ENCODE data around the gene TMEM63C. TPM values are rescaled to one million over a fixed set of nuclear protein-coding genes. Genes with fewer than 3 reads are reported as not detected.

The TMEM63C gene
- total RNA-seq, 2 donors from 2014 or later, result 22.4 to 43.0 TPM

DNA sequence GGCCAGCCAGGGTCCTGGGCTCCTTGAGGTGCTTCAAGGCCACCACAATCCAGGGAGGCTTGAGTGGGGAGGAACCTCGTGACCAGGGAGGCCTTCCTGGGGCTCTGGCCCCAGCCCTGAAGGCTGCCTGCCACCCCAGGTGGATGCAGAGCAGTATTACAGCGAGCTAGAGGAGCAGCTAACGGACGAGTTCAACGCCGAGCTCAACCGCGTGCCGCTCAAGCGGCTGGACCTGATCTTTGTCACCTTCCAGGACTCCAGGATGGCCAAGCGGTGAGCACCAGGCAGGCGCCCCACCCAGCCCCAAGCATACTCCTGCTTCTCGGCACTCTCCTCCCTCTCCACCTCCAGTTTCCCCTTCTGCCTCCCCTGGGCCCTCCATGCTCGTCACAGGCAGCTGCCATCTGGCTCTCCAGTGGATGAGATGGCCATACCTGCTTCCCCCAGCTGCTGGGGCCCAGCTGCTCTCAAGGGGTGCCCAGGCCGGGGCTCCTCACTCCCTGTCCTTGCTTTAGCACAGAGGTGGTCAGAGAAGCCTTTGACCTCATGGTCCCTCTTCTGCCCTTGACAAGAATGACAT is 58.8 kb downstream of the TMEM63C start:
- ATAC-seq (no peak), DNase-seq (no peak)
- intact Hi-C loops (cut with DNase I, micrococcal nuclease), result no loop called here

DNA sequence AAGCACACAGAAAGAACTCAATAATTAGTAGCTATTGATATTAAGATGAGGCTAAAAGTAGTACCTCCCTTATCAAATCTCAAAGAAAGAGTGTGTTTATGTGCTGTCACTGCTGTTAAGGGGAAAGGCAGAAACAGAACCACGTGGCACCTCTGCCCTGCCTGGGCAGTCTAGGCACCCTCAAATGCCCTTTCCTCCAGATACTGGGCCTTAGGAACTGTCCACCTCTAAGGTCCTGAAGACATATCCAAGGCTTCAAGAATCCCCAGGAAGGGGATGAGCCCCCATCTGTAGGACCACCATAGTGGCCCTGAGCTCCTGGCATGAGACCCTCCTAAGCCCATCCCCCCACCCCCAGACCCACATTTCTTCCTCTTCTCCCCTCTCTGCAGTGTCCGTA is 60.4 kb downstream of the TMEM63C start:
- intact Hi-C loops (cut with DNase I, micrococcal nuclease), result no loop called here
- ATAC-seq (no peak), DNase-seq (no peak)

DNA sequence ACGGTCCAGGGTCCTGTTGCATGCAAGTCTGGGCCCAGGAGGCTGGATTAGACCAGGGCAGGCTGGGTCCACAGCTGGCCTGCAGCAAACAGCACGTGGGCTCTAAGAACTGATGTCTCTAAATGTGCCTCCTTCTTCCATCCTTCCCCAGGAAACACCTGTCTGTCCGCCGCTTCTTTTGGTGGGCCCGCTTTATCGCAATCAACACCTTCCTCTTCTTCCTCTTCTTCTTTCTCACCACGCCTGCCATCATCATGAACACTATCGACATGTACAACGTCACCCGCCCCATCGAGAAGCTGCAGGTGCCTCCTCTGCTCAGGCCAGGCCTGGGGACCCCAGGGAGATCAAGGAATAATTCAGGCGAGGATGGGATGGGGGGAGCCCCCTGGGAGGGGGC is 61.2 kb downstream of the TMEM63C start:
- no peak for ATAC-seq
- DNase-seq, result no peak
- intact Hi-C loops (cut with DNase I, micrococcal nuclease), result no loop called here

DNA sequence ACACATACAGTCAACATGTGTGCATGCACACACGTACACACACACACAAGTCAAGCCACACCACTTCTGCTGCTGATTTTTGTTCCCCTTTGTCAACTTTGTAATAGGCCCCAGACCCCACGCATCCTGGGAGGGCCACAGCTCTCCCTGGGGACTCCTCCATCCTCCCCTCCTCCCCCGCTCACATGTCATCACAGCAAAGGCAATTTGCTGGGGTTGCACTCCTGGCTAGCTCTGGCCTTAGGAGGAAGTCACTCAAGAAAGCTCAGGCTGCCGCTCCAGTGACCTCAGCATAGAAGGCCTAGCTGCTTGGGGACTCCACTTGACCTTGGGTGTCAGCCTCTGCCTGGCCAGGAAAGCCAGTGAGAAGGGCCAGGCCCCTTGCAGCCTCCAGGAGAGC is 62.3 kb downstream of the TMEM63C start:
- intact Hi-C loops (cut with DNase I, micrococcal nuclease), result no loop called here

DNA sequence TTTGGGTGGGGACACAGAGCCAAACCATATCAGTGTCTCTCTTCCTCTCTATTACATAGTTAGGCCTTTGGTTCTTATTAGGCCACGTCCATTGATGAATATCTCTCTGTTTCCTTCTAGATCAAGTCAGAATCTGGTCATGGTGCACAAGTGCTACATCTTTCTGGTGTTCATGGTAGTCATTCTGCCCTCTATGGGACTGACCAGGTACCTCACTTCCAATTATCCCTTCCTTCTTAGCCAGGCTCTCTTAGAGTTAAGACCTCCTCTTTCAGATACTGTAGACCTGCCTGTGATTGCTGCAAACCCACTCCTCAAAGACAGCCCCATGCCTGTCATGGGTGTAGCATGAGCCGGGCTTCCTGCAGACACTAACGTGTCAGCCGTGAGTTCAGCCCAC is 64.2 kb downstream of the TMEM63C start:
- no peak for ATAC-seq
- intact Hi-C loops (cut with DNase I, micrococcal nuclease), result no loop called here
- DNase-seq, result no peak

More for the DNA sequence above, 62.3 kb downstream of the TMEM63C start:
- DNase-seq (no peak), ATAC-seq (no peak)

DNA sequence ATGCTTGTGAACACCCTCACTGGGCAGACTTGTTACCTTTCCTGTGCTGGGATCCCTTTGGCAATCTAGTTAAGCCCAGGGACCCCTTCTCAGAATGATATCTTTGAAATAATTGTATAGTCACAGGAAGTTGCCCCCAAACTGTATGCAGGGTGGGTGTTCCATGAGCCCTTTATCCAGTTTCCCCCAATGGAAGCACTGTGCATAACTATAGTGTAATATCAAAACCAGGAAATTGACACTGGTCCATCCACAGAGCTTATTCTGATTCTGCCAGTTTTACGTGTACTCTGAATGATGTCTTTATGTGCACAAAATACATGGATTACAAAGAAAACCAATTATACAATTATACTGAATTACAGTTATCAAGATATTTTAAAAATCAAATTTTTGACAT is 65.2 kb downstream of the TMEM63C start:
- intact Hi-C loops (cut with DNase I, micrococcal nuclease), result no loop called here
- ATAC-seq (no peak), DNase-seq (no peak)

DNA sequence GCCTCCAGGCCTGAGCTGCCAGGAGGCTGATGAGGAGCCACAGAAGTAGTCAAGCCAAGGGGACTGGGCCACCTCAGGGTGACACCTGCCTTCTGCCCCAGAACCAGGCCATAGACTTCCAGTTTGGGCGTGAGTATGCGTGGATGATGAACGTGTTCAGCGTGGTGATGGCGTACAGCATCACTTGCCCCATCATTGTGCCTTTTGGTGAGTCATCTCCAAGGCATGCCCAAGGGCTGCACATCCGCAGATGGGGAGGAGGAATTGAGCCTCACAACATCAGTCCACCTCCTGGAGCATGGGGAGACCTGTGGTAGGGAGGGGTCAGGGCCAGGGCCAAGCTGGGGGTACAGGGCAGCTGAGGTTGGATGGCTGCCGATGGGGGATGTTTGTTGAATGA is 67.1 kb downstream of the TMEM63C start:
- no peak for ATAC-seq
- intact Hi-C loops (cut with DNase I, micrococcal nuclease), result no loop called here
- no peak for DNase-seq

DNA sequence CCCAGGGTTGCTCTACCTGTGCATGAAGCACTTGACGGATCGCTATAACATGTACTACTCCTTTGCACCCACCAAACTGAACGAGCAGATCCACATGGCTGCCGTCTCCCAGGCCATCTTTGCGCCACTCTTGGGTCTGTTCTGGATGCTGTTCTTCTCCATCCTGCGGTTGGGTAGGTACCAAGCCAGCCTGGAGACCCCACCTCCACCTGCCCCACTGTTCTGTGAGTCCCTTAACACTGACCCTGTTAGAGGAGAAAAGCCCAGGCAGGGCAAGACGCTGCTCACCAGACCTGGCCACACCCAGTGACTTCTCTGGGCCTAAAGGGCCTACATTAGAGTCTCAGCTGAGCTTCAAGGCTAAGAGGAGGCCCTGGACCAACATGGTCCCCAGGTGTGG is 67.7 kb downstream of the TMEM63C start:
- ATAC-seq (no peak), DNase-seq (no peak)
- intact Hi-C loops (cut with DNase I, micrococcal nuclease), result no loop called here

DNA sequence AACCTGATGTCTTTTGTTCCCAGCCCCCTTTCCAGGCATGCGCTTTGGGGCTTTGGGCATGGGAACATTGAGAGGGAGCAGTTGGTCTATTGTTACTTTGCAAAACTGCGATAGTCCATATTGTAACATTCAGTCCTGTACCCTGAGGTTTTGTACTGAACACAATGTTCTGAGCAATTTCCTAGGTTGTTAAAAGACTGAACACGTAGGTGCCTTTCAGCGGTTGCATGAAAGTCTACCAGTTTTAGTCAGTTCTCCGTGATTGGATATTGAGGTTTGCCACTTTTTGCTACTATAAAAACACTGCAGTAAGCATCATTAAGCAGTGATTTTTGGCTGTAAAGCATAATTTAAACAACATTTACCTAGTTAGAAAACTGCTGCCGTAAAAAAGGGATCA is 69.3 kb downstream of the TMEM63C start:
- DNase-seq (no peak), ATAC-seq (no peak)
- intact Hi-C loops (cut with DNase I, micrococcal nuclease), result no loop called here

DNA sequence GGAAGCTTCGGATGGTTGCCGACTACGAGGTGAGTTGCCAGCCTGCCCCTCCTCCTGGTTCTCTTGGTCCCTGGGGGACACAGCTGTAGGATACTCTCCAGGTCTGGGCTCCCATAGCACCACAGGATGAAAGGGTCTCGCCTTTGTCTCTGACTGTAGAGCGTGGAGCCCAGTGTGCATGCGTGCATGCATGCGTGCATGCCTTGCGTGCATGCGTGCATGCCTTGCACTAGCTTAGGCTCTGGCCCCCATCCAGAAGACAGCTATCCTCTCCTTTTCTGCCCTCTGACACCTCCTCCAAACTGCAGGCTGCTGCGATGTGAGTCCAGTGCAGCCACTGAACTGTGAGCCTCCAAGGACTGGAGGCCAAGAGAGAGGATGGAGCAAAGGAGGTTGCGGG is 70.3 kb downstream of the TMEM63C start:
- DNase-seq (no peak), ATAC-seq (no peak)
- intact Hi-C loops (cut with DNase I, micrococcal nuclease), result no loop called here

DNA sequence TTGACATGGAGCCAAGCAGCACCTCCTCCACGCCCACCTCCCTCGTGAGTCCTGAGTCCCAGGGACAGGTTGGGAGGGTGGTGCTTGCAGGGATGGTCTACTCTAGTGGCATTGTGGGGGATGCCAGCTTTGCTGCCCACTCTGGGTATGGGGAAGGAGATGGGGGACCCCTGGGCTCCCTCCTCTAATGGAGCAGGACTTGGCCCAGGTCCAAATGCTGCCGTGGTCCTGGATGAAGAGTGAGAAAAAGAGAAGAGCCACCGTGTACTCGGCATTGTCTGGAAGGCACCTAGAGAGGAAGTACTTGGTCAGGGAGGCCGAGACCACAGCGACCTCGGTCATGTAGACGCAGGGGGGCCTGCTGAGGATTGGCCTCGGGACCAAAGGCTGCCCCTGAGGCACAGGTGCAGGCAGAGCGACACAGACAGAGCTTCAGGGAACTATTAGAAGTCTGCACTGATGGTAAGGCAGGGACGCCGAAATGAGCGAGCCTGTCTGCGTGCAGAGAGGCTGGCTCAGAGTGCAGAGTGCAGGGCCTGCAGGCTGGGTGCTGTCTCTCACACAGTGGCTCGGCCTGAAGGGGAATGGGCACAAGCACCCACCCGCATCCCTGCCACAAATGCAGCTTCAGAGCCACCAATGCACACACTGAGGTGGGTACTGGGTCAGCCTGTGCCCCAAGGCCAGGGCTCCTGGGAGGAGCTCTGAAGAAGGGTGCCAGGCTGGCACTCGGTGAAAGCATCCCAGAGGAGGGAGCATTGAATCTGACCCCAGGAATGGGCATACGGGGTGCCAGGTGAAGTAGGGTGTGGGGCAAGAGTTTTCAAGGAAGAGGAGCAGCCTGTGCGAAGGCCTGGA is 72.0 kb downstream of the TMEM63C start:
- no peak for ATAC-seq
- no peak for DNase-seq
- intact Hi-C loops (cut with DNase I, micrococcal nuclease), result no loop called here

DNA sequence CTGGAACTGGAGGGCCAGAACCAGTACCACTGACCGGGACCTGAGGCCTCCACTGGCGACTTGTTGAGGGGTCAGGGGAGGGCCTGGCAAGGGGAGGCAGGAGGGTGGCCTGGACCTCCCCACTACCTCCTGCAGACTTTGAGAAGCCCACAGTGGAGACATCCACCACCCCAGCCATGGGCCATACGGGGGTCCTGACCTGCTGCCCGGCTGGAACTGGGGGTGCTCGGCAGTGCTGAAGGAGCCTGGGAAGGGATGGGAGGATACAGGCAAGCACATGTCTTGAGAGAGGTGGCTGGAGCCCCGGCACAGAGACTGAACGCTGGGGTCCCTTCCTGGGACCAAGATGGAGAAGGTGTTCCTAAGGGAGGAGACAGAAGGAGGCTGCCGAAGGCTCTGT is 75.1 kb downstream of the TMEM63C start:
- no peak for ATAC-seq
- intact Hi-C loops (cut with DNase I, micrococcal nuclease), result no loop called here
- DNase-seq, result no peak

DNA sequence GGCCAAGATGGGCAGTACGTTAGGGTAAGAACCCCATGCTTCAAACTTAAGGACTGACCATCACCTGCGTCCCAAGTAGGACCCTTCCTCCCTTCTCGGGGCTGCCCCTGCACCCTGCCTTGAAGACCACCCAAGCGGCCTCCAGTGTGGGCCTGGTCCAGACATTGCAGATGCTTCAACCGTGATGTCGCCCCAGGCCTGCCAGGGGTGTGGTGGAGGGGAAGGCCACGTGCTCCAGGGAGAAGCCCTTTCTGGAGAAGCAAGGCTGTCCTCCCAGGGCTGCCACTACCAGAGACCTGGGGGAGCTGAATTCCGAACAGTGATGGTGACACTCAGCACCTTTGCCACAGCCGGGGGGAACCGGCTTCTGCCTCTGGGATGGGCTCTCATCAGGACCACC is 76.1 kb downstream of the TMEM63C start:
- intact Hi-C loops (cut with DNase I, micrococcal nuclease), result no loop called here
- no peak for ATAC-seq
- DNase-seq, result no peak

DNA sequence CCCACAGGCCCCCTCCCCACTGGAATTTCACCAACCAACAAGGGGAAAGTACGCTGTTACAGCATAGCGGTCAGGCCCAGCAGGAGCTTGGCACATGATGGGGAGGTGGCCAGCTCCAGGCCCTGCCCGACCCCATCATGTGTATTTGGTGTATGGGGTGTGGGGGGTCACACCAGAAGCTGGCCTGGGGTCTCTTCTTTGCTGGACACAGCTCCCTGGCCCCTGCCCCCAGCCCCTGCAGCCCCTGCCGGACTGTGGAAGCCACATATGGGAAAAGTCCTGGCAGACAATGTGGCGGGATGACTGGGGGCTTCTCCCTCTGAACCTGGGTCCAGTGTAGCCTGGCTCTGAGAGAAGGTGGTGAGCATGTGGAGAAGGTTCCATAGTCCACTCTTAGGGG is 77.0 kb downstream of the TMEM63C start:
- intact Hi-C loops (cut with DNase I, micrococcal nuclease), result no loop called here
- no peak for ATAC-seq
- DNase-seq, result no peak

DNA sequence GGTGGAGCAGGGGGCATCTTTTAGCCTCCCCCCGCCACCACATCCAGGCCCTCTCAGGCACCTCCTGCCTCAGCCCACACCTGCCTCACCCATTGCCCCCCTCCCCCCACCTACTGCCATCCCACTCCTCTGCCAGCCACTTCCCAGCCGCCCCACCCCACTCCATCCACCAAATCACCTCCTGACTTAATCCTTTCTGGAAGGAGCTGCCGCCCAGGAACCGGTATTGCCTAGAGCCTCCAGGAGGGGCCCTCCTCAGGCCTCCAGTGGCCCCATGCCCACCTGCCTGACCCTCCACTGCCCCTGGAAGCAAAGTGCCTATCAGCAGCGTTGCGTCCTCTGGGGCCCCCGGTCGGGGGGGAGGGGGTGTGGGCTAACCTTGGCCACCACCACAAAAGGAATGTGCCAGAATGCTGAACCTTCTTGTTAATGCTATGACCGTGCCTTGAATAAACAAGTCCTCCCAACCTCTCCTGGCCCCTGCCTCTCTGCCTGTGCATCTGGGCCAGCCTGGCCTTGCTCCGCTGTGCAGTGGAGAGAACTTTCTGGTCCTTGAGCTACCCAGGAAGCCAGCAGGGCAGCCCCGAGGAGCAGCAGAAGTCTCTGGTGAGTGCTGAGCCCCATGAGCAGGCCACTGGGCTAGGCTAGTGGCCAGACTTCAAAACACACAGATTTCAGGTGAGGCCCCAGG is 77.6 kb downstream of the TMEM63C start:
- ATAC-seq (no peak), DNase-seq (no peak)
- intact Hi-C loops (cut with DNase I, micrococcal nuclease), result no loop called here

DNA sequence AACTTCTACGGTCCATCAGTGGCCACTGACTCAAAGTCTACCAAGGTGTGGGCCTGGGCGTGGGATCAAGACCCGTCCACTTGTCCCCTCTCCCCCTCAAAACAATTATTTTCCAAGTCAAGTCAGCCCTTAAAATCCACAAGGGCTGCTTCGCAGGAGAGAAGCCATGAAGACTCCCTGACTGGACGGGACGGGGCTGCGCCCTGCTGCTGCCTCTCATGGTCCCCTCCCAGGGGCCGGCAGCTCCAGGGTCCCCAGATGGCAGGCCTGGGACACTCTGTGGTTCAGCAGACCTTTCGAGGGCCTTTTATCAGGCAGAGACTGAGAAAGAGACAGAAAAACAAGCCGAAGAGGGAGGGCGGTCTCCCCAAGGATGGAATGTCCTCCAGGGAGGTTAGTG is 78.6 kb downstream of the TMEM63C start:
- DNase-seq (no peak), ATAC-seq (no peak)
- intact Hi-C loops (cut with DNase I, micrococcal nuclease), result no loop called here

DNA sequence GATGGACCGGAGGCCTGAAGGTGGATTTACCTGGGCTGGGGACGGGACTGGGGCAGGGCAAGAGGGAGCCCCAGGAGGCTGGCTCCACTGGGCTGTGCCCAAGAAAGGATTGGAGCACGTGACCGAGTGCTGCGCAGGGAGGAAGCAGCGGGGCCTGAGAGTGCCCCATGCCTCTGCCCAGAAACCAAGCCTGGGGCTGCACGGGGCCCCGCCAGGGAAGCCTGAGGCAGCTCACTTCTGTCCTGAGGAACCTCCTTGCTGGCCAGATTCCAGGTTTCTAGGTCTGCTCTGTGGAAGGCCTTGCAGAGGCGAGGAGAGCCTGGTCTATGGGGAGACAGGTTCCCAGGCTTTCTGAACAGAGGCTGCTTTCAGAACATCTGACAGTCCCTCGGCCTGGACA is 79.0 kb downstream of the TMEM63C start:
- intact Hi-C loops (cut with DNase I, micrococcal nuclease), result no loop called here
- DNase-seq (no peak), ATAC-seq (no peak)

DNA sequence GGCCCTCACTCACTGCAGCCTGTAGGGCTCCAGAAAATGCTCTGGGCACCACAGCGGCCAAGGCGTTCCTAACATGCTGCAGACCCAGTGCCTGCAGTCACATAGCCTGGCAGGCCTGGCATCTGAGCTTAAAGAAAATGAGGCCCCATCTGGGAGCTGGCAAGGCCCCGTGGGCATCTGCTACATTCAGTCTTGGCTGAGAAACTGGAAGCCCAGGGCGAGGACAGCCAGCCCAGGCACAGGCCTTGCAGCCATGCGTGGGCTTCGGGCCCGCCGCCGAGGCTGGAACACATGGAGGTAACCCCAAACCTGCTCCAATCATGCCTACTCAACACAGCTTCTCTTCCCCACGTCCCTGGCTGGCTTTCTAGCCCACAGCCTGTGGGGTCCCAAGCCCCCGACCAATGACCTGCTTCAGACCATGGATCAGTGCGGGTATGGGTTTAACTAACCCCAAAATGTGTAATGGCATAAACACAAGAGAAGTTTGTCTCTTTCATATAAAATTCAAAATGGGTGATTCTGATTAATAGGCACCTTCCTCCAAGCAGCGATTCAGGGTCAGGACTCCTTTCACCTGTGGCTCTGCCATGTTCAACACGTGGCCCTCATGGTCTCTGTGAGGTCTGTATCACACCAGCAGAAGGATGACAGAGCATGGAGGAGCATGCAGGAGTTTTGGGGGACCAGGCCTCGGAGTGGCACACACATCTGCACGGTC is 83.0 kb downstream of the TMEM63C start:
- no peak for ATAC-seq
- no peak for DNase-seq
- intact Hi-C loops (cut with DNase I, micrococcal nuclease), result no loop called here

DNA sequence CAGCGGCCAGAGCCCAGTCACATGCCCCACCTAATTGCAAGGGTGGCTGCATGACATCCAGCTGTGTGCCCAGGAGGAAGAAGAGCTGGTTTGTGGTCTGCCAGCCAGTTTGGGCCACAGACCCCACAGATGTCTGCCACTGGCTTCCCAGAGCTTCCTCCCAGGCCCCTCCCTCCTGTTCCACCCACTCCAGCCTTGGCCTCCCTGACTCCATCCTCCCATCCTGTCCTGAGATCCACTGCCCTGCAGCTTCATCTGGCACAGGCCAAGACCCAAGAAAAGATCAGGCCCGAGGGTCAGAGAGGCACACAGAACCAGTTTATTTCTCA is 83.6 kb downstream of the TMEM63C start:
- ATAC-seq, result no peak
- DNase-seq, result no peak
- intact Hi-C loops (cut with DNase I, micrococcal nuclease), result no loop called here

All from left colon (tissue), 2 donors.